ENCODE results near the gene EPB41L4A. TPM values are rescaled to one million over a fixed set of nuclear protein-coding genes. Genes with fewer than 3 reads are reported as not detected.

EPB41L4A gene
- total RNA-seq, 1 experiment from 2014 or later = 4.7 TPM

DNA sequence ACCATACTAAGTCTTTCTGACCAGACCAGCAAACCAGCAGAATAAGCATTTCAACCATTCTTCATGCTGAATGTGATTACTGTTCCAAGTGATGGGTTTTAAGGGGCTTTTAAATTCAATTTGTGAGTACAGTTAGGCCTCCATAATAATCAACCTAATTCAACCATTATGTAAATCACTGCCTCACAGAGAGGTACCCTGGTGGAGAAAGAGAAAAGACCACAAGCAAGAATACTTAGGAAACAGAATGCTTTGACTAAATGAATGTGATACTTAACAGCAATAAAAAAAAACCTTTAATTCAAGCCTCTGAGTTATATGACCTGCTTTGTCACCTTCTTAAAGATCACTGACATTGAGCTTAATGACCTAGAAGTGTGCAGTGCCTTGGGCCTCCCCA, 162.1 kb downstream of the EPB41L4A start:
- no peaks in the 10 kb centered on the region for H3K36me3 ChIP-seq (replicated peaks; ENCODE audit: control insufficient read depth, insufficient read depth, low read length)
- DNase-seq = no peak
- H3K4me3 ChIP-seq (ENCODE audit: insufficient read depth, low read depth, low read length) = no peak overlapping the region
- H3K27me3 ChIP-seq (ENCODE audit: control insufficient read depth, insufficient read depth, low read length) = no peaks in the 10 kb centered on the region

GRCh38 chr5:112254303-112254702, 164.8 kb downstream of the EPB41L4A start:
- no peak overlapping the region for H3K4me3 ChIP-seq (ENCODE audit: insufficient read depth, low read depth, low read length)
- no peaks in the 10 kb centered on the region for H3K27me3 ChIP-seq (ENCODE audit: control insufficient read depth, insufficient read depth, low read length)
- no peak for DNase-seq
- no peaks in the 10 kb centered on the region for H3K36me3 ChIP-seq (replicated peaks; ENCODE audit: control insufficient read depth, insufficient read depth, low read length)

GRCh38 chr5:112253478-112254250, 165.4 kb downstream of the EPB41L4A start:
- Histone ChIP-seq H3K36me3 (replicated peaks; ENCODE audit: control insufficient read depth, insufficient read depth, low read length) (no peaks in the 10 kb centered on the region), H3K27me3 (ENCODE audit: control insufficient read depth, insufficient read depth, low read length) (no peaks in the 10 kb centered on the region), H3K4me3 (ENCODE audit: insufficient read depth, low read depth, low read length) (no peak overlapping the region)
- DNase-seq = no peak

GRCh38 chr5:112250551-112250950, 168.5 kb downstream of the EPB41L4A start:
- DNase-seq = no peak
- H3K36me3 ChIP-seq (replicated peaks; ENCODE audit: control insufficient read depth, insufficient read depth, low read length) = no peaks in the 10 kb centered on the region
- H3K4me3 ChIP-seq (ENCODE audit: insufficient read depth, low read depth, low read length) = no peak overlapping the region
- no peaks in the 10 kb centered on the region for H3K27me3 ChIP-seq (ENCODE audit: control insufficient read depth, insufficient read depth, low read length)

DNA sequence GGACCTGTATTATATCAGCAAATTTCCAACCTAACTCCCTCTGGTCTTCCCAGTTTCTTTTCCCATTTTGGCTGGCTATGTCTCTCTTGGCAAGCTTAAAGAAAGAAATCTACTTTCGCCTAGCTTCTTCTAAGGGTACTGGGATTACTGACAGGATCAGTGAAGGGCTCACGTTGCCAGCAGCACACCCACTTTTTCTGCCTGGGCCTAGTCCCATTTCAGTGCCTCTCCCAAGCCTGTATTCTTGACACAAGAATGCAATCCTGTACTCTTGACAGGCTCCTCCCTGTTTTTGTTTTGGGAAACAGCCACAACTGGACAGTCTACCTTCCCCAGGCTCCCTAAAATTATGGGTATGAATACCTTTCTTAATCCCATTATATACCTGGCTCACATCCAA, 170.5 kb downstream of the EPB41L4A start:
- no peak for DNase-seq
- Histone ChIP-seq H3K4me3 (ENCODE audit: insufficient read depth, low read depth, low read length) (no peak overlapping the region), H3K27me3 (ENCODE audit: control insufficient read depth, insufficient read depth, low read length) (no peaks in the 10 kb centered on the region), H3K36me3 (replicated peaks; ENCODE audit: control insufficient read depth, insufficient read depth, low read length) (no peaks in the 10 kb centered on the region)

DNA sequence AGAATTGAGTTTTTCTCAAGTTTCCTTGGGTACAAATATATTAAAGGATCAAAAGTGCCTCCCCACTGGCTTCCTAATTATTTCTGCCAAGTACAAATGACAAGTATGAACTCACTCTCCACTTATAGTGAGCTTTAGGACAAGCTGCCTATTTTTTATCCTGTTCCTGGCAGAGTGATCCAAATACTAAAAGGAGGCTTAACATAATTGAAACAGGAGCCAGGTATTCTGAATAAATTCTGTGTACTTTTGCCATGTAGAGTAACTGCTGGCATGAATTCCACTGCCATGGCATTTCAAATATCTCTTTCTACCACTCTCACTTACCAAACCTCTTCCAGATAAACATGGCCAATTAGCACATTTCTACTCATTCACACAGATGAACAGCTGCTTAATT, 171.1 kb downstream of the EPB41L4A start:
- Histone ChIP-seq H3K27me3 (ENCODE audit: control insufficient read depth, insufficient read depth, low read length) (no peaks in the 10 kb centered on the region), H3K4me3 (ENCODE audit: insufficient read depth, low read depth, low read length) (no peak overlapping the region), H3K36me3 (replicated peaks; ENCODE audit: control insufficient read depth, insufficient read depth, low read length) (no peaks in the 10 kb centered on the region)
- DNase-seq = no peak

GRCh38 chr5:112245656-112246055, 173.4 kb downstream of the EPB41L4A start:
- Histone ChIP-seq H3K36me3 (replicated peaks; ENCODE audit: control insufficient read depth, insufficient read depth, low read length) (no peaks in the 10 kb centered on the region), H3K4me3 (ENCODE audit: insufficient read depth, low read depth, low read length) (no peak overlapping the region), H3K27me3 (ENCODE audit: control insufficient read depth, insufficient read depth, low read length) (no peaks in the 10 kb centered on the region)
- DNase-seq = no peak

GRCh38 chr5:112239996-112240395, 179.1 kb downstream of the EPB41L4A start:
- H3K4me3 ChIP-seq (ENCODE audit: insufficient read depth, low read depth, low read length) = no peak overlapping the region
- no peak for DNase-seq
- H3K27me3 ChIP-seq (ENCODE audit: control insufficient read depth, insufficient read depth, low read length) = no peaks in the 10 kb centered on the region

DNA sequence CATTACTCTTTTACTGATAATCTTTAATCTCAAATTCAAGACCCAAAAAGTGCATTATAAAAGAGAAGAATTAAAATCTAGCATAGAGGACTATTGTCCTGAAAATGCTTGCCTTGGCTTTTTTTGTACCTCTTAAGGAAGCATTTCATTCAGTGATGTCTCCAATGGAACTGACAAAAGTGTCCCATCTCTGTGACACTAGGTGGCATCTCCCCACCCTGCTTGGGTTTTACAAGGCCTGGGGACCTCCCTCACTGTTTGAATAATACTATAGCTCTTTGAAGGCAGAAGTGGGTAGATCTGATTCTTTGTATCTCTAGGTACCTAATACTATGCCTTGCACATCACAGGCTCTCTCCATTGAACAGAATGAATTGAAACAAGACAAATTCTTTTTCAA, 180.6 kb downstream of the EPB41L4A start:
- Histone ChIP-seq H3K4me3 (ENCODE audit: insufficient read depth, low read depth, low read length) (no peak overlapping the region), H3K36me3 (replicated peaks; ENCODE audit: control insufficient read depth, insufficient read depth, low read length) (no peaks in the 10 kb centered on the region), H3K27me3 (ENCODE audit: control insufficient read depth, insufficient read depth, low read length) (no peaks in the 10 kb centered on the region)
- no peak for DNase-seq

More at GRCh38 chr5:112239996-112240395, 179.1 kb downstream of the EPB41L4A start:
- H3K36me3 ChIP-seq (replicated peaks; ENCODE audit: control insufficient read depth, insufficient read depth, low read length) = no peaks in the 10 kb centered on the region

DNA sequence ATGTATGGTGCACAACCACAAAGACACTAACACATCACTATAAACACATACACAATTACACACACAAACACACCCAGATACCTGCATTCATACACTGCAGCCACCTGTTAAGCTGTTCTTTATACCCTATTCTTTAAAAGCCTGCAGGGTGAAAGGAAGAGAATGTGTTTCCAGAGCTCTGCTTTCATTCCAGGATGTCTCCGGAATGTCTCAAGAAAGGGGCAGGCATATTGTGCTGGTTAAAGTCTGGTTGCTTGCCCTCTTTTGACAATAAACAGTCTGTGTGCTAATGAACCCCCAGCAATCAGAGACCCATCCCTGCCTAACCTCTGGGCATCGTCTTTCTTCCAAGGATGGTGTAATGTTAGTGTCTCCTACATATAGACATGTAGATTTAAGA, 181.6 kb downstream of the EPB41L4A start:
- H3K4me3 ChIP-seq (ENCODE audit: insufficient read depth, low read depth, low read length) = no peak overlapping the region
- H3K36me3 ChIP-seq (replicated peaks; ENCODE audit: control insufficient read depth, insufficient read depth, low read length) = no peaks in the 10 kb centered on the region
- no peaks in the 10 kb centered on the region for H3K27me3 ChIP-seq (ENCODE audit: control insufficient read depth, insufficient read depth, low read length)
- no peak for DNase-seq

DNA sequence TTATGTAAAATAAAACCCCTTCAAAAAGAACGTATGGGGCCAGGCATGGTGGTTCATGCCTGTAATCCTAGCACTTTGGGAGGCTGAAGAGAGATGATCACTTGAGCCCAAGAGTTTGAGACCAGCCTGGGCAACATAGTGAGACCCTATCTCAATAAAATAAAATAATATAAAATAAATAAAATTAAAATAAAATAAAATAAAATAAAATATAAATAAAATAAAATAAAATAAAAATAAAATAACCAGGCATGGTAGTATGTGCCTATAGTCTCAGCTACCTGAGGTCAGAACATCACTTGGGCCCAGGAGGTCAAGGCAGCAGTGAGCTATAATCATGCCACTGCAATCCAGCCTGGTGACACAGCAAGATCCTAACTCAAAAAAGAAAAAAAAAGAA, 185.1 kb downstream of the EPB41L4A start:
- no peak overlapping the region for H3K4me3 ChIP-seq (ENCODE audit: insufficient read depth, low read depth, low read length)
- no peaks in the 10 kb centered on the region for H3K36me3 ChIP-seq (replicated peaks; ENCODE audit: control insufficient read depth, insufficient read depth, low read length)
- DNase-seq = no peak
- no peaks in the 10 kb centered on the region for H3K27me3 ChIP-seq (ENCODE audit: control insufficient read depth, insufficient read depth, low read length)

- Histone ChIP-seq H3K27me3 (ENCODE audit: control insufficient read depth, insufficient read depth, low read length) (no peaks in the 10 kb centered on the region), H3K36me3 (replicated peaks; ENCODE audit: control insufficient read depth, insufficient read depth, low read length) (no peaks in the 10 kb centered on the region), H3K4me3 (ENCODE audit: insufficient read depth, low read depth, low read length) (no peak overlapping the region)
- no peak for DNase-seq
These were observed 186.4 kb downstream of the EPB41L4A start for GRCh38 chr5:112232667-112233066.

DNA sequence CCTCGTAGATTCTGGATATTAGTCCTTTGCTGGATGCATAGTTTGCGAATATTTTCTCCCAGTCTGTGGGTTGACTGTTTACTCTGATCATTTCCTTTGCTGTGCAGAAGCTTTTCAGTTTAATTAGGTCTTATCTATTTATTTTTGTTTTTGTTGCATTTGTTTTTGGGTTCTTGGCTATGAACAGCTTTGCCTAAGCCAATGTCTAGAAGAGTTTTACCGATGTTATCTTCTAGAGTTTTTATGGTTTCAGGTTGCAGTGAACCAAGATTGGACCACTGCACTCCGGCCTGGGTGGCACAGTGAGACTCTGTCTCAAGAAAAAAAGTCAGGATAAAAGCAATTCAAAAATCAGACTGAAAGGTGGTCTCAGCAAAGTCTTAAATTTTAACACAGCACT, 188.5 kb downstream of the EPB41L4A start:
- no peak overlapping the region for H3K4me3 ChIP-seq (ENCODE audit: insufficient read depth, low read depth, low read length)
- no peaks in the 10 kb centered on the region for H3K36me3 ChIP-seq (replicated peaks; ENCODE audit: control insufficient read depth, insufficient read depth, low read length)
- DNase-seq = no peak
- no peaks in the 10 kb centered on the region for H3K27me3 ChIP-seq (ENCODE audit: control insufficient read depth, insufficient read depth, low read length)

DNA sequence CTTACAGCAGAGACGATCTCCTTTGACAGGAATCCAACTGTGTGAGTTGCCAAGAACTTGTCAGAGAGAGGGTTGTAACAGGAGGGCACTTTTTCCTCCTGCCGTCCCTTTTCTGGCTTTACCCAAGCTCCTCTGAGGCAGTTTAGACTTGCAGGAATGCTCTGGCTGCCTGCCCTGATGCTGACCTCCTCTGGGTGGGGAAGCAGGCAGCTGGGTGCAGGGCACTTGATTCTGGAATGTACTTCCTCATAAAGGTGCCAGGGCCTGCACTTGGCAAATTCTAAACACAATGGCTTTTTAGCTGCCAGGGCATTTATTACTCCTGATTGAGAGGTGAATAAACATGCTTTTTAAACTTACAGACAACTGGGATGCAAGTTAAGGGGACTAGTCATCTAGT, 190.4 kb downstream of the EPB41L4A start:
- peak; percentile 44 for DNase-seq
- Histone ChIP-seq H3K36me3 (replicated peaks; ENCODE audit: control insufficient read depth, insufficient read depth, low read length) (no peaks in the 10 kb centered on the region), H3K27me3 (ENCODE audit: control insufficient read depth, insufficient read depth, low read length) (no peaks in the 10 kb centered on the region), H3K4me3 (ENCODE audit: insufficient read depth, low read depth, low read length) (no peak overlapping the region)

- no peak overlapping the region for H3K4me3 ChIP-seq (ENCODE audit: insufficient read depth, low read depth, low read length)
- no peaks in the 10 kb centered on the region for H3K27me3 ChIP-seq (ENCODE audit: control insufficient read depth, insufficient read depth, low read length)
- H3K36me3 ChIP-seq (replicated peaks; ENCODE audit: control insufficient read depth, insufficient read depth, low read length) = no peaks in the 10 kb centered on the region
- DNase-seq = no peak
These were observed 191.0 kb downstream of the EPB41L4A start for GRCh38 chr5:112227911-112228631.
